H1 (cell line): Measurements from ENCODE around the gene RBM19. TPM values are rescaled to one million over a fixed set of nuclear protein-coding genes. Genes with fewer than 3 reads are reported as not detected.

Source experiments
- TBP ChIP-seq: IDR thresholded peaks from 2 replicates; pipeline ENCODE4 v1.6.1; 2011; ENCODE audit warnings: low read depth, low read length, improper control_type of control experiment
- polyA plus RNA-seq, 7 experiments: library from polyadenylated mRNA; depleted of rRNA in 3 of 7; stranded (reverse) in 5 of 7; unstranded in 2 of 7; fragments of >200 nt in 5 of 7; fragments of 200-250 nt in 2 of 7; gene quantifications; 1 replicate in 5 of 7; 2 replicates in 1 of 7; 4 replicates in 1 of 7; pipeline versions ENCODE4 v1.2.1 to v1.2.3, GENCODE V29; 2011 to 2013; ENCODE audit warnings: missing spikeins in 2 of 7, mixed read lengths in 2 of 7
- total RNA-seq: library from RNA; stranded (reverse); fragmentation: NEBNext Ultra II Directional; extraction: Animal tissue kit (Norgen Biotek cat#: 25700); gene quantifications from 2 replicates; pipeline ENCODE4 v1.2.1, GENCODE V29; 2021

Gene RBM19
- total and polyA plus RNA-seq, 2 of the 8 experiments (the other 6 are each of a cell fraction or from before 2014, with no cell fraction given): 23.4 to 61.9 TPM

GRCh38 chr12:113777751-113778150 lies 188.4 kb downstream of the RBM19 start (continued):
- TF ChIP-seq TBP: no peak
